Activated CD4-positive, alpha-beta T cell treated with anti-CD3 and anti-CD28 coated beads, Interleukin-2, amount 10 ng/mL, durations not matched to agents 7 days and 5 days (primary cell): ENCODE measurements around the gene SPRY2. TPM values are rescaled to one million over a fixed set of nuclear protein-coding genes. Genes with fewer than 3 reads are reported as not detected.

ENCODE experiments used
- CTCF ChIA-PET: fragments of 350-600 bp; sonication (Branson Sonifier 250); formaldehyde crosslinking; loops from one replicate; lab custom pipeline; 2021; ENCODE audit warnings: antibody characterized with exemption; lab: Charles Lee
- POLR2A ChIA-PET: fragments of 350-600 bp; sonication (Branson Sonifier 250); formaldehyde crosslinking; loops from one replicate; lab custom pipeline; 2021; ENCODE audit warnings: antibody characterized with exemption; lab: Charles Lee
- DNase-seq: peaks from one replicate; pipeline ENCODE4 v3.0.0-alpha.2; 2020
- H3K27ac Mint-ChIP-seq: one replicate; pipeline ENCODE4 v1.8.0; 2021; ENCODE audit warnings: mild to moderate bottlenecking, moderate library complexity, mixed read lengths
- H3K27me3 Mint-ChIP-seq: one replicate; pipeline ENCODE4 v1.8.0; 2021; ENCODE audit warnings: mixed read lengths
- H3K36me3 Mint-ChIP-seq: one replicate; pipeline ENCODE4 v1.8.0; 2021; ENCODE audit warnings: low read depth, mixed read lengths
- H3K4me1 Mint-ChIP-seq: one replicate; pipeline ENCODE4 v1.8.0; 2021; ENCODE audit warnings: mixed read lengths
- H3K4me3 Mint-ChIP-seq: one replicate; pipeline ENCODE4 v1.8.0; 2021; ENCODE audit warnings: mild to moderate bottlenecking, moderate library complexity, mixed read lengths
- H3K9me3 Mint-ChIP-seq: one replicate; pipeline ENCODE4 v1.8.0; 2021; ENCODE audit warnings: mixed read lengths
- total RNA-seq, 2 experiments: library from RNA; stranded (reverse); gene quantifications; one replicate each; pipeline ENCODE4 v1.2.3, GENCODE V29; 2021

SPRY2 gene
- total RNA-seq, 2 experiments from 2014 or later, result not detected

GRCh38 chr13:80342471-80343371 lies 1.8 kb upstream of the SPRY2 start:
- POLR2A ChIA-PET, result interaction anchor here (0.7 kb wide), 1 partner anchor 59 kb away, joined by 3 read pairs; no protein-coding TSS in a partner anchor
- Mint-ChIP-seq H3K9me3 (no peaks in the 10 kb centered on the region), H3K27ac (no peak overlapping the region), H3K4me1 (peaks cover 13% of the 10 kb centered on the region), H3K36me3 (no peaks in the 10 kb centered on the region), H3K4me3 (peak overlapping the region; percentile 56), H3K27me3 (peaks cover 38% of the 10 kb centered on the region)
- peak; percentile 61 for DNase-seq
- CTCF ChIA-PET, result interaction anchor here (0.6 to 1.3 kb wide), 6 partner anchors 14 to 1645 kb away, joined by 3 to 7 read pairs (median 3); no protein-coding TSS in a partner anchor

- peak overlapping the region; percentile 32 for H3K4me3 Mint-ChIP-seq
- no peak overlapping the region for H3K27ac Mint-ChIP-seq
- POLR2A ChIA-PET, result no interaction called here
Measured at GRCh38 chr13:80341756-80342370, 937 bp upstream of the SPRY2 start.

GRCh38 chr13:80340651-80341100 lies 250 bp downstream of the SPRY2 start:
- no peaks in the 10 kb centered on the region for H3K9me3 Mint-ChIP-seq
- H3K4me1 Mint-ChIP-seq, result peaks cover 13% of the 10 kb centered on the region
- H3K27ac Mint-ChIP-seq, result no peak overlapping the region
- H3K36me3 Mint-ChIP-seq, result no peaks in the 10 kb centered on the region
- DNase-seq, result no peak
- POLR2A ChIA-PET, result interaction anchor here (0.6 kb wide), 1 partner anchor 229 kb away, joined by 3 read pairs; no protein-coding TSS in a partner anchor
- H3K27me3 Mint-ChIP-seq, result peaks cover 42% of the 10 kb centered on the region
- CTCF ChIA-PET, result no interaction called here
- H3K4me3 Mint-ChIP-seq, result no peak overlapping the region

More at GRCh38 chr13:80341756-80342370, 937 bp upstream of the SPRY2 start:
- Mint-ChIP-seq H3K9me3 (no peaks in the 10 kb centered on the region), H3K27me3 (peaks cover 38% of the 10 kb centered on the region), H3K4me1 (peaks cover 13% of the 10 kb centered on the region), H3K36me3 (no peaks in the 10 kb centered on the region)
- CTCF ChIA-PET, result interaction anchor here (0.6 kb wide), 1 partner anchor 1644 kb away, joined by 3 read pairs; no protein-coding TSS in a partner anchor
- DNase-seq, result no peak

- Mint-ChIP-seq H3K4me3 (no peak overlapping the region), H3K27ac (no peak overlapping the region), H3K9me3 (no peaks in the 10 kb centered on the region), H3K36me3 (no peaks in the 10 kb centered on the region), H3K4me1 (peaks cover 13% of the 10 kb centered on the region), H3K27me3 (peaks cover 40% of the 10 kb centered on the region)
- POLR2A ChIA-PET, result no interaction called here
- DNase-seq, result no peak
- CTCF ChIA-PET, result interaction anchor here (0.7 to 0.8 kb wide), 2 partner anchors 20 to 42 kb away, joined by 3 to 9 read pairs; no protein-coding TSS in a partner anchor
Measured at GRCh38 chr13:80339912-80340650, 845 bp downstream of the SPRY2 start.

DNA sequence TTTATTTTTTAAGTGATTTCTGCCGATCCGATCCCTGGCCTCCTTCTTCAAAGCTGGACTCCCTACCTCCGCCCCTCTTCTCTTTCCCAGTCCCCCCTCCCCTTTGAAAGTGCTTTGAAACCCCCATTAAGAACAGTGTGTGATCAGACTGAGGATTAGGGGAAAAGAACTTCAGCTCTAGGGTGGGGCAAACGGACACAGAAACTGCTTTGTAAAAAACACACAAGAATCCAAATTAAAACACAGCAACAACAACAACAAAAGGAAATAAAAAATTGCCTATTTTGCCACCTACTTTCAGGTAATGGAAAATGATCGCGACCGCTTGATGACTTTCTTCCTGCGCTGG lies 1.4 kb downstream of the SPRY2 start:
- POLR2A ChIA-PET, result no interaction called here

DNA sequence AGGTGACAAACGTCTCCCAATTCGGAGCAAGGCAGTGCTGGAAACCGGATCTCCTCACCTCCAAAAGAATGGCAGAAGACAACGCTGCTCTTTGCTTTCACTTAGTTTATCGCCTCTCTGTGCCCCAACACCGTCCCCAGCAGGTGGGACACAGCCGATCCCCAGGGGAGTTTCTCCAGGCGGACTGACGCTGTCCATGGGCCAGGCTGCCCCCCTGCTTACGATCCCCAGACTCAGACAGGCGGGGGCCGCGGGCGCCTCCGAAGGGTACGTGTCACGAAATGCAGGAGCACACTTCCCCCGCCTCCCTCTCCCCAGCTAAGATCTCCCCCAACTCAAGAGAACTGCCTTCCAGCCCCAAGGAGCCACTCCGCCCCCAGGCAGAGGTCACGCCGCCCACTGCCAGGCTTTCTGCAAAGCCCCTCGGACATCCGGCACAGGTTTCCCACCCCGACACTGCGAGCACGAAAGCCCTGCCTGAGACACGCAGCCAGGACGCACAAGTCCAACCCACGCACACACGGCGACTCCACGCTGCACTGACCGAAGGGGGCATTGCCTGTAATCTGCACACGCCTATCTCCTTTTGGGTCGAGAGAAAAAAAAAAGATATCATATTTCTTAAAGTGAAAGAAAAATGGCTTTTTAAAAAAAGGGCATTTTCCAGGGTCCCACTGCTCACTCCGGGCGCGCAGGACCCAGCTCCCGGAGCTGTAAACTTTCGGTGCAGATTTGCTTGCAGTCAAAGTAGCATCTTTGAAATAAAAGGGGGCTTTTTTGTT lies 2.0 kb downstream of the SPRY2 start:
- Mint-ChIP-seq H3K36me3 (no peaks in the 10 kb centered on the region), H3K4me3 (no peak overlapping the region), H3K27me3 (peaks cover 34% of the 10 kb centered on the region), H3K4me1 (peaks cover 13% of the 10 kb centered on the region), H3K9me3 (no peaks in the 10 kb centered on the region), H3K27ac (no peak overlapping the region)
- CTCF ChIA-PET, result interaction anchor here (0.7 to 0.8 kb wide), 2 partner anchors 19 to 41 kb away, joined by 3 to 9 read pairs; no protein-coding TSS in a partner anchor
- POLR2A ChIA-PET, result no interaction called here
- DNase-seq, result no peak

More for the DNA sequence above, 1.4 kb downstream of the SPRY2 start:
- DNase-seq, result no peak
- peaks cover 13% of the 10 kb centered on the region for H3K4me1 Mint-ChIP-seq
- CTCF ChIA-PET, result interaction anchor here (0.7 to 0.8 kb wide), 2 partner anchors 20 to 42 kb away, joined by 3 to 9 read pairs; no protein-coding TSS in a partner anchor
- no peak overlapping the region for H3K27ac Mint-ChIP-seq
- no peaks in the 10 kb centered on the region for H3K9me3 Mint-ChIP-seq
- H3K27me3 Mint-ChIP-seq, result peaks cover 36% of the 10 kb centered on the region
- no peaks in the 10 kb centered on the region for H3K36me3 Mint-ChIP-seq
- no peak overlapping the region for H3K4me3 Mint-ChIP-seq

GRCh38 chr13:80337288-80338081 lies 3.4 kb downstream of the SPRY2 start:
- Mint-ChIP-seq H3K27ac (no peak overlapping the region), H3K27me3 (peaks cover 20% of the 10 kb centered on the region), H3K9me3 (no peaks in the 10 kb centered on the region), H3K4me3 (no peak overlapping the region), H3K4me1 (peaks cover 9% of the 10 kb centered on the region), H3K36me3 (no peaks in the 10 kb centered on the region)
- DNase-seq, result no peak
- POLR2A ChIA-PET, result no interaction called here
- CTCF ChIA-PET, result no interaction called here

DNA sequence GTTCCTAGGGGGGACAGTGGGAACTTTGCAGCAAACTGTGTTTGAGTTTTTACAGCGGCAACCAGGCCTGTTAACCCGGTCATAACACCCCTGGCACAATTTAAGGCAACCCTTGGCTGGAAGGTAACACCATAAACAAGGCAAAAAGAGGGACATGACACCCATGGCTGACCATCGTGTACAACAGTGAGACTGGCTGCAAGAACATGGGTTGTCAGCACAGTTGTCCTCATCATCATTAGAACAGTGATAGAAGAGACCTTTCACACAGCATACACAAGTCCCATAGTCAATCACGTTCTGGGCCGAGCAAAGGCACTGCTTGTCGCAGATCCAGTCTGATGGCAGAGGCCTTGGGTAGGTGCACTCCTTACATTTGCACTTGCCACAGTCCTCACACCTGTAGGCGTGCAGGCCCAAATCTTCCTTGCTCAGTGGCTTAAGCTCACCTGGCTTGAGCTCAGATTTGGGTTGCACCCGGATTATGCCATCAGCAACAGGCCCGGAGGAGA lies 4.1 kb downstream of the SPRY2 start:
- CTCF ChIA-PET, result no interaction called here
- no peak overlapping the region for H3K27ac Mint-ChIP-seq
- POLR2A ChIA-PET, result no interaction called here

DNA sequence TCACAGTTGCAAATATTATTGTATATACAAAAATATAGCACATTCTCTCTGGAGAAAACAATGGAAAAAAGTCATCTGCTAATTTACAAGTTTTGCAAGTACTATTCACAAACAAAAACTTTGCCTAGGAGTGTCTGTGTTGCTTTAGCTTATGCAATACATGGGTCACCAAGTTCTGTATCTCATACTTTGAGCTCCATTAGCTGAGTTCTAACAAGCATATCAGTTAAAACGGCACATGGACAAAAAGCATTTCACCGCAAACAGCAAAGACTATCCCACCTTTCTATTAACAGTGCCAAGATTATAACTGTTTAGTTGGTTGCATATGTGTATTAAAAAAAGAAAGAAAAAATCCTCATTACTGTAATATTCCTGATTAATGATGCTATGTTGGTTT lies 4.6 kb downstream of the SPRY2 start:
- POLR2A ChIA-PET, result no interaction called here
- DNase-seq, result no peak
- Mint-ChIP-seq H3K4me3 (no peak overlapping the region), H3K9me3 (no peaks in the 10 kb centered on the region), H3K27me3 (peaks cover 11% of the 10 kb centered on the region), H3K4me1 (peaks cover 3% of the 10 kb centered on the region), H3K27ac (no peak overlapping the region), H3K36me3 (no peaks in the 10 kb centered on the region)
- CTCF ChIA-PET, result no interaction called here

More for the DNA sequence above, 4.1 kb downstream of the SPRY2 start:
- Mint-ChIP-seq H3K36me3 (no peaks in the 10 kb centered on the region), H3K4me1 (peaks cover 6% of the 10 kb centered on the region), H3K9me3 (no peaks in the 10 kb centered on the region), H3K27me3 (peaks cover 14% of the 10 kb centered on the region), H3K4me3 (no peak overlapping the region)
- DNase-seq, result no peak

GRCh38 chr13:80334597-80335260 lies 6.2 kb downstream of the SPRY2 start:
- ChIA-PET CTCF (no interaction called here), POLR2A (no interaction called here)

DNA sequence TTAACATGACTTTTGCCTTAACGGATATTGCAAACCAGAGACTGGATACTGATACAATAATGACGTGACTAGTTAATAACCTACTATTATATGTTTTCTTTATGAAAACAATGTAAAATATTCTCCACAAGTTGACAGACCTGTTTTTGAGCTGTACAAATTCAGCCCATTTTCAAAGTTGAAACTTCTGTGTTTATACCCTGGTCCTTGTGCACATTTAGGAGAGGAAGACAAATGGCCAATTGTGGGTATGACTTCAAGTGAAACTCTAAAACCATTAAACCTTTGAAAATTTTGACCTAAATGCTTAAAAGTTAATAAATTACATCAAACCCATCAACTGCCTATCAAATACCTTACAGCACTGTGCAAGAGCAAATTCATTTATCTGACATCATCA lies 8.9 kb downstream of the SPRY2 start:
- Mint-ChIP-seq H3K36me3 (no peaks in the 10 kb centered on the region), H3K4me1 (no peaks in the 10 kb centered on the region), H3K27ac (no peak overlapping the region), H3K4me3 (no peak overlapping the region), H3K27me3 (peaks cover 6% of the 10 kb centered on the region), H3K9me3 (no peaks in the 10 kb centered on the region)
- POLR2A ChIA-PET, result no interaction called here
- CTCF ChIA-PET, result no interaction called here
- DNase-seq, result no peak

More at GRCh38 chr13:80334597-80335260, 6.2 kb downstream of the SPRY2 start:
- H3K27me3 Mint-ChIP-seq, result peaks cover 6% of the 10 kb centered on the region
- H3K4me3 Mint-ChIP-seq, result no peak overlapping the region
- DNase-seq, result no peak
- no peaks in the 10 kb centered on the region for H3K36me3 Mint-ChIP-seq
- no peaks in the 10 kb centered on the region for H3K4me1 Mint-ChIP-seq
- H3K27ac Mint-ChIP-seq, result no peak overlapping the region
- no peaks in the 10 kb centered on the region for H3K9me3 Mint-ChIP-seq
